ENCODE measurements around the gene MYBBP1A. TPM values are rescaled to one million over a fixed set of nuclear protein-coding genes. Genes with fewer than 3 reads are reported as not detected.

MYBBP1A gene
- total and polyA plus RNA-seq, 2 donors (not counting 1 experiment from before 2014, with no cell fraction given): 72.4 to 74.4 TPM

GRCh38 chr17:4562015-4562969 lies 7.1 kb upstream of the MYBBP1A start:
- ChIA-PET POLR2A (interaction anchor here (0.5 kb wide), 1 partner anchor 455 kb away, joined by 5 read pairs; no protein-coding TSS in a partner anchor), CTCF (interaction anchor here (0.6 to 1.2 kb wide), 2 partner anchors 148 to 1849 kb away, joined by 3 to 4 read pairs; partner anchors contain the start of gene ARRB2)
- Histone ChIP-seq H2AFZ (ENCODE audit: insufficient read depth, low read depth, low read length, poor library complexity, severe bottlenecking) (peak overlapping the region; percentile 54), H3K36me3 (replicated peaks in 1 of 2; ENCODE audit: control extremely low read depth in 1 of 2, control insufficient read depth in 1 of 2, extremely low read depth in 1 of 2, insufficient read depth in 2 of 2, low read length in 1 of 2) (no peaks in the 10 kb centered on the region), H3K27ac (ENCODE audit: low read length in 2 of 2) (peak overlapping the region; percentile 3 to 8), H3K9ac (ENCODE audit: low read length) (no peak overlapping the region), H3K4me1 (ENCODE audit: control insufficient read depth in 2 of 2, insufficient read depth in 2 of 2, low read length in 2 of 2) (peaks cover 14 to 19% of the 10 kb centered on the region in 2 donors), H3K79me2 (ENCODE audit: control insufficient read depth, insufficient read depth, low read length) (no peaks in the 10 kb centered on the region), H4K20me1 (ENCODE audit: control insufficient read depth, insufficient read depth, low read length, poor library complexity, severe bottlenecking) (no peaks in the 10 kb centered on the region), H3K4me2 (replicated peaks; ENCODE audit: low read depth, low read length, poor library complexity, severe bottlenecking) (peak overlapping the region; percentile 36), H3K27me3 (replicated peaks in 1 of 4; ENCODE audit: control extremely low read depth in 1 of 4, control insufficient read depth in 3 of 4, insufficient read depth in 4 of 4, low read length in 3 of 4) (no peaks in the 10 kb centered on the region), H3K9me3 (ENCODE audit: control extremely low read depth in 1 of 3, control insufficient read depth in 2 of 3, insufficient read depth in 1 of 3, low read length in 2 of 3) (no peaks in the 10 kb centered on the region), H3K4me3 (ENCODE audit: control extremely low read depth in 1 of 5, extremely low read depth in 1 of 5, insufficient read depth in 1 of 5, low read depth in 2 of 5, low read length in 4 of 5) (no peak overlapping the region)
- no peak for DNase-seq
- H3K4me3 Mint-ChIP-seq: peak overlapping the region; percentile 24
- intact Hi-C loops (cut with micrococcal nuclease): loop anchor here (10.0 kb wide), 3 partner anchors 143 to 347 kb away; partner anchors contain the start of genes PELP1 and PSMB6
- TF ChIP-seq, protein P1, sequence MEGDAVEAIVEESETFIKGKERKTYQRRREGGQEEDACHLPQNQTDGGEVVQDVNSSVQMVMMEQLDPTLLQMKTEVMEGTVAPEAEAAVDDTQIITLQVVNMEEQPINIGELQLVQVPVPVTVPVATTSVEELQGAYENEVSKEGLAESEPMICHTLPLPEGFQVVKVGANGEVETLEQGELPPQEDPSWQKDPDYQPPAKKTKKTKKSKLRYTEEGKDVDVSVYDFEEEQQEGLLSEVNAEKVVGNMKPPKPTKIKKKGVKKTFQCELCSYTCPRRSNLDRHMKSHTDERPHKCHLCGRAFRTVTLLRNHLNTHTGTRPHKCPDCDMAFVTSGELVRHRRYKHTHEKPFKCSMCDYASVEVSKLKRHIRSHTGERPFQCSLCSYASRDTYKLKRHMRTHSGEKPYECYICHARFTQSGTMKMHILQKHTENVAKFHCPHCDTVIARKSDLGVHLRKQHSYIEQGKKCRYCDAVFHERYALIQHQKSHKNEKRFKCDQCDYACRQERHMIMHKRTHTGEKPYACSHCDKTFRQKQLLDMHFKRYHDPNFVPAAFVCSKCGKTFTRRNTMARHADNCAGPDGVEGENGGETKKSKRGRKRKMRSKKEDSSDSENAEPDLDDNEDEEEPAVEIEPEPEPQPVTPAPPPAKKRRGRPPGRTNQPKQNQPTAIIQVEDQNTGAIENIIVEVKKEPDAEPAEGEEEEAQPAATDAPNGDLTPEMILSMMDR (IDR thresholded peaks at IDR 0.05): no peak
- no peaks in the 10 kb centered on the region for H3K27me3 Mint-ChIP-seq
- no peaks in the 10 kb centered on the region for H3K9me3 Mint-ChIP-seq (ENCODE audit: insufficient read depth)
- no peak for ATAC-seq (ENCODE audit: low read depth)
- peak overlapping the region; percentile 63 for H3K27ac Mint-ChIP-seq
- 77% methylated on average over 6 of the region's 8 CpGs for WGBS (ENCODE audit: insufficient coverage)
- peaks cover 25% of the 10 kb centered on the region for H3K4me1 Mint-ChIP-seq

GRCh38 chr17:4560837-4561256 lies 5.7 kb upstream of the MYBBP1A start:
- no peak overlapping the region for H3K9ac ChIP-seq (ENCODE audit: low read length)
- no peak overlapping the region for H3K4me3 Mint-ChIP-seq
- no peak overlapping the region for H3K27ac ChIP-seq (ENCODE audit: low read length in 2 of 2)
- no peaks in the 10 kb centered on the region for H3K9me3 Mint-ChIP-seq (ENCODE audit: insufficient read depth)
- H3K27ac Mint-ChIP-seq: no peak overlapping the region
- H3K9me3 ChIP-seq (ENCODE audit: control extremely low read depth in 1 of 3, control insufficient read depth in 2 of 3, insufficient read depth in 1 of 3, low read length in 2 of 3): no peaks in the 10 kb centered on the region
- H3K4me1 ChIP-seq (ENCODE audit: control insufficient read depth in 2 of 2, insufficient read depth in 2 of 2, low read length in 2 of 2): peaks cover 18 to 22% of the 10 kb centered on the region in 2 donors
- H3K36me3 ChIP-seq (replicated peaks in 1 of 2; ENCODE audit: control extremely low read depth in 1 of 2, control insufficient read depth in 1 of 2, extremely low read depth in 1 of 2, insufficient read depth in 2 of 2, low read length in 1 of 2): no peaks in the 10 kb centered on the region
- H3K79me2 ChIP-seq (ENCODE audit: control insufficient read depth, insufficient read depth, low read length): no peaks in the 10 kb centered on the region
- ChIA-PET POLR2A (no interaction called here), CTCF (interaction anchor here (1.0 kb wide), 1 partner anchor 142 kb away, joined by 3 read pairs; no protein-coding TSS in a partner anchor)
- H4K20me1 ChIP-seq (ENCODE audit: control insufficient read depth, insufficient read depth, low read length, poor library complexity, severe bottlenecking): no peaks in the 10 kb centered on the region
- 89% methylated on average over 11 of the region's 11 CpGs for WGBS (ENCODE audit: insufficient coverage)
- ATAC-seq (ENCODE audit: low read depth) (no peak), DNase-seq (no peak)
- H3K4me3 ChIP-seq (ENCODE audit: control extremely low read depth in 1 of 5, extremely low read depth in 1 of 5, insufficient read depth in 1 of 5, low read depth in 2 of 5, low read length in 4 of 5): no peak overlapping the region
- H3K4me2 ChIP-seq (replicated peaks; ENCODE audit: low read depth, low read length, poor library complexity, severe bottlenecking): no peak overlapping the region
- no peak overlapping the region for H2AFZ ChIP-seq (ENCODE audit: insufficient read depth, low read depth, low read length, poor library complexity, severe bottlenecking)
- no peaks in the 10 kb centered on the region for H3K27me3 Mint-ChIP-seq
- intact Hi-C loops (cut with micrococcal nuclease): loop anchor here (10.0 kb wide), 3 partner anchors 144 to 346 kb away; partner anchors contain the start of genes PELP1 and PSMB6
- no peaks in the 10 kb centered on the region for H3K27me3 ChIP-seq (replicated peaks in 1 of 4; ENCODE audit: control extremely low read depth in 1 of 4, control insufficient read depth in 3 of 4, insufficient read depth in 4 of 4, low read length in 3 of 4)
- H3K4me1 Mint-ChIP-seq: peaks cover 29% of the 10 kb centered on the region
- no peak for TF ChIP-seq EZH2 (IDR thresholded peaks at IDR 0.05; ENCODE audit: borderline replicate concordance, insufficient read depth, low read depth, low read length, poor library complexity, severe bottlenecking)
- TF ChIP-seq, protein P1 (IDR thresholded peaks at IDR 0.05): no peak

All from B cell (primary cell).